GM18519 (cell line): Measurements from ENCODE around the gene CDCP2.
"Not testable (repeated sequence)": the region's sequence is repeated elsewhere in the genome, so short reads cannot be mapped to it uniquely, and the experiment has no call there.

Experiments
- ATAC-seq: cut with Tn5 transposase; IDR thresholded peaks from one replicate; pipeline ENCODE4 v1.9.1; 2021; ENCODE audit warnings: mild to moderate bottlenecking, moderate library complexity; ENCODE audit not compliant: unreplicated experiment, low FRiP score

The CDCP2 gene

GRCh38 chr1:54095546-54096226 lies 57.1 kb downstream of the CDCP2 start:
- no peak for ATAC-seq

- not testable (repeated sequence) for ATAC-seq
Observed at GRCh38 chr1:54094730-54095105, 58.1 kb downstream of the CDCP2 start.

DNA sequence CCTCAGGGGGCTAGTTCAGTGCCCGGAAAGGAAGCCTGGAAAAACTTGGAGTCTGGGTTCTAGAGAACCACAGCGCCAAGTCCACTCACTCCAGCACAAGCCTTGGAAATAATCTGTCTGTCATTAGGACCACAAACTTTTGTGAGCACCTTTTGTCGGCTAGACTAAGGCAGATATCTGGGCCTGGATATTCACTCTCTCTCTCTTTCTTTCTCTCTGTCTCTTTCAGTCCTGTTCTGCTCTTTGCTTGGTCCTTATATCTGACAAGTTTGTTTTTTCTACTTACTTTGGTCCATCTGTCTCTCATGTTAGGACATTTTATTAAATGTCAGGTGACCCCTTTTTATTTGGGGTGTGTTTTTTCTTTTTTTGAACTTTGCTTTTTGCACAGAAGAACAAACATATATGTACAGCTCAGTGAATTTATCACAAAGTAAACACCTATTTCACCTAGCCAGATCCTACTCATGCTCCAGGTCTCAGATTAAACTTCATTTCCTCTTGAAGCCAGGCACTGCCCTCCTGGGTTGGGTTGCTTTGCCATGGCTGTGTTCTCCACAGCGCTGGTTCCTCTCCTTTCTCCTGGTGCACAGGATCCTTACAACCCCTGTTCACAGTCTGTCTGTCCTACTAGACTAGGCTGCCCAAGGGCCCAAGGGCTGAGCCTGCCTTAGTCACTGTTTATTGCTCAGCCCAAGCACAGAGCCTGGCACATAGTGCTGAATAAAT lies 58.6 kb downstream of the CDCP2 start:
- no peak for ATAC-seq

GRCh38 chr1:54091666-54092065 lies 61.1 kb downstream of the CDCP2 start:
- ATAC-seq: no peak

GRCh38 chr1:54088385-54088784 lies 64.4 kb downstream of the CDCP2 start:
- ATAC-seq: no peak

- ATAC-seq: no peak
Observed at GRCh38 chr1:54086754-54087153, 66.0 kb downstream of the CDCP2 start.

GRCh38 chr1:54084794-54085193 lies 68.0 kb downstream of the CDCP2 start:
- ATAC-seq: no peak
